HEK293 (cell line): ENCODE measurements around the gene OR4Q2.

Source experiments
- CTCF ChIA-PET: fragments of 350-600 bp; formaldehyde crosslinking; extraction: SDS; loops from one replicate; lab custom pipeline; 2021; ENCODE audit warnings: antibody characterized with exemption; lab: Yijun Ruan, JAX
- POLR2A ChIA-PET: fragments of 300-600 bp; formaldehyde crosslinking; extraction: SDS; loops from one replicate; lab custom pipeline; 2020; ENCODE audit warnings: antibody characterized with exemption, inconsistent platforms; lab: Yijun Ruan, JAX
- H3K27ac ChIP-seq: fragments of 200-500 bp; sonication (Bioruptor generic); 2 replicates; pipeline ENCODE4 v1.5.1; 2014; ENCODE audit warnings: low read depth, low read length, control low read depth, inconsistent platforms; ENCODE audit errors: extremely low read depth
- H3K36me3 ChIP-seq, 2 experiments: fragments of 200-500 bp in 1 of 2; sonication (Bioruptor generic) in 1 of 2; 1 replicate in 1 of 2; 2 replicates in 1 of 2; pipeline ENCODE4 v1.5.1; 2014 to 2017; ENCODE audit warnings: inconsistent platforms in 2 of 2, low read length in 2 of 2; ENCODE audit not compliant: control insufficient read depth in 2 of 2, insufficient read depth in 1 of 2
- H3K4me1 ChIP-seq: fragments of 200-500 bp; sonication (Bioruptor generic); 2 replicates; pipeline ENCODE4 v1.5.1; 2014; ENCODE audit warnings: mild to moderate bottlenecking, low read length, inconsistent platforms; ENCODE audit not compliant: control insufficient read depth, insufficient read depth
- H3K4me3 ChIP-seq: 2 replicates; pipeline ENCODE4 v1.5.1; 2011; ENCODE audit warnings: low read depth, mild to moderate bottlenecking, control low read depth, low read length, moderate library complexity
- H3K9me3 ChIP-seq: fragments of 200-500 bp; sonication (Bioruptor generic); 2 replicates; pipeline ENCODE4 v1.5.1; 2014; ENCODE audit warnings: low read depth, low read length, inconsistent platforms; ENCODE audit not compliant: control insufficient read depth, insufficient read depth
- GLI2 ChIP-seq: fragments of 450-650 bp; formaldehyde crosslinking; IDR thresholded peaks from 2 replicates; pipeline ENCODE4; 2017; ENCODE audit warnings: missing biosample characterization, missing genetic modification characterization, low read depth, borderline replicate concordance
- HOXA7 ChIP-seq: sonication (generic); formaldehyde crosslinking; IDR thresholded peaks from 2 replicates; pipeline ENCODE4 v1.8.1; 2022; ENCODE audit warnings: missing genetic modification reagents, borderline replicate concordance
- HOXD13 ChIP-seq: sonication (generic); formaldehyde crosslinking; IDR thresholded peaks from 2 replicates; pipeline ENCODE4 v1.8.0; 2022; ENCODE audit warnings: missing genetic modification reagents, borderline replicate concordance
- KLF1 ChIP-seq: fragments of 450-650 bp; formaldehyde crosslinking; IDR thresholded peaks from 2 replicates; pipeline ENCODE4 v1.5.1; 2016; ENCODE audit warnings: missing biosample characterization, missing genetic modification characterization
- KLF16 ChIP-seq: fragments of 450-650 bp; formaldehyde crosslinking; IDR thresholded peaks from 2 replicates; pipeline ENCODE4 v1.5.1; 2017; ENCODE audit warnings: missing biosample characterization, missing genetic modification characterization
- PRDM1 ChIP-seq: fragments of 450-650 bp; formaldehyde crosslinking; IDR thresholded peaks from 2 replicates; pipeline ENCODE4; 2016; ENCODE audit warnings: missing biosample characterization, missing genetic modification characterization
- TCF7L2 ChIP-seq: IDR thresholded peaks from 2 replicates; pipeline ENCODE4 v1.6.1; 2011; ENCODE audit warnings: low read depth, mild to moderate bottlenecking, inconsistent platforms, low read length, moderate library complexity, borderline replicate concordance
- ZBTB10 ChIP-seq: fragments of 450-650 bp; formaldehyde crosslinking; IDR thresholded peaks from 2 replicates; pipeline ENCODE4 v1.5.1; 2016; ENCODE audit warnings: missing biosample characterization, missing genetic modification characterization
- ZBTB21 ChIP-seq: fragments of 450-650 bp; formaldehyde crosslinking; IDR thresholded peaks from 2 replicates; pipeline ENCODE4 v1.5.1; 2017; ENCODE audit warnings: missing biosample characterization, missing genetic modification characterization
- ZFP41 ChIP-seq: fragments of 450-650 bp; formaldehyde crosslinking; IDR thresholded peaks from 2 replicates; pipeline ENCODE4 v1.5.1; 2016; ENCODE audit warnings: missing biosample characterization, missing genetic modification characterization, borderline replicate concordance
- ZFP69B ChIP-seq: fragments of 450-650 bp; formaldehyde crosslinking; IDR thresholded peaks from 2 replicates; pipeline ENCODE4 v1.5.1; 2016; ENCODE audit warnings: missing biosample characterization, missing genetic modification characterization
- ZNF112 ChIP-seq: fragments of 450-650 bp; formaldehyde crosslinking; IDR thresholded peaks from 2 replicates; pipeline ENCODE4 v1.5.0; 2017; ENCODE audit warnings: missing biosample characterization, missing genetic modification characterization
- ZNF132 ChIP-seq: fragments of 450-650 bp; formaldehyde crosslinking; IDR thresholded peaks from 2 replicates; pipeline ENCODE4 v1.5.1; 2017; ENCODE audit warnings: missing biosample characterization, missing genetic modification characterization, borderline replicate concordance
- ZNF133 ChIP-seq: fragments of 450-650 bp; formaldehyde crosslinking; IDR thresholded peaks from 2 replicates; pipeline ENCODE4 v1.5.1; 2016; ENCODE audit warnings: missing biosample characterization, missing genetic modification characterization
- ZNF221 ChIP-seq: fragments of 450-650 bp; formaldehyde crosslinking; IDR thresholded peaks from 2 replicates; pipeline ENCODE4 v1.5.1; 2017; ENCODE audit warnings: missing biosample characterization, missing genetic modification characterization, borderline replicate concordance
- ZNF223 ChIP-seq: fragments of 450-650 bp; formaldehyde crosslinking; IDR thresholded peaks from 2 replicates; pipeline ENCODE4 v1.5.1; 2016; ENCODE audit warnings: missing biosample characterization, missing genetic modification characterization
- ZNF266 ChIP-seq: fragments of 450-650 bp; formaldehyde crosslinking; IDR thresholded peaks from 2 replicates; pipeline ENCODE4 v1.5.1; 2016; ENCODE audit warnings: missing biosample characterization, missing genetic modification characterization, low read depth
- ZNF292 ChIP-seq: fragments of 450-650 bp; formaldehyde crosslinking; IDR thresholded peaks from 2 replicates; pipeline ENCODE4 v1.5.1; 2016; ENCODE audit warnings: low read depth, missing biosample characterization, missing genetic modification characterization, borderline replicate concordance
- ZNF324 ChIP-seq: fragments of 450-650 bp; formaldehyde crosslinking; IDR thresholded peaks from 2 replicates; pipeline ENCODE4 v1.5.1; 2016; ENCODE audit warnings: missing biosample characterization, missing genetic modification characterization
- ZNF341 ChIP-seq: fragments of 450-650 bp; formaldehyde crosslinking; IDR thresholded peaks from 2 replicates; pipeline ENCODE4; 2016; ENCODE audit warnings: low read depth, missing biosample characterization, missing genetic modification characterization
- ZNF350 ChIP-seq: fragments of 450-650 bp; formaldehyde crosslinking; IDR thresholded peaks from 2 replicates; pipeline ENCODE4 v1.5.0; 2017; ENCODE audit warnings: missing biosample characterization, mild to moderate bottlenecking, missing genetic modification characterization
- ZNF423 ChIP-seq: fragments of 450-650 bp; formaldehyde crosslinking; IDR thresholded peaks from 2 replicates; pipeline ENCODE4 v1.5.1; 2016; ENCODE audit warnings: missing biosample characterization, missing genetic modification characterization
- ZNF521 ChIP-seq: fragments of 450-650 bp; formaldehyde crosslinking; IDR thresholded peaks from 2 replicates; pipeline ENCODE4 v1.5.1; 2017; ENCODE audit warnings: missing biosample characterization, mild to moderate bottlenecking, missing genetic modification characterization
- ZNF530 ChIP-seq: fragments of 450-650 bp; formaldehyde crosslinking; IDR thresholded peaks from 2 replicates; pipeline ENCODE4 v1.5.1; 2016; ENCODE audit warnings: low read depth, missing biosample characterization, missing genetic modification characterization
- ZNF544 ChIP-seq: fragments of 450-650 bp; formaldehyde crosslinking; IDR thresholded peaks from 2 replicates; pipeline ENCODE4 v1.5.0; 2017; ENCODE audit warnings: missing biosample characterization, missing genetic modification characterization
- ZNF555 ChIP-seq: fragments of 450-650 bp; formaldehyde crosslinking; conservative IDR thresholded peaks from 2 replicates; pipeline ENCODE4 v1.5.1; 2017; ENCODE audit warnings: missing biosample characterization, mild to moderate bottlenecking, missing genetic modification characterization, inconsistent platforms
- ZNF560 ChIP-seq: fragments of 450-650 bp; formaldehyde crosslinking; IDR thresholded peaks from 2 replicates; pipeline ENCODE4 v1.5.1; 2017; ENCODE audit warnings: missing biosample characterization, missing genetic modification characterization, borderline replicate concordance
- ZNF621 ChIP-seq: fragments of 450-650 bp; formaldehyde crosslinking; IDR thresholded peaks from 2 replicates; pipeline ENCODE4 v1.5.1; 2017; ENCODE audit warnings: missing biosample characterization, missing genetic modification characterization
- ZNF707 ChIP-seq: fragments of 450-650 bp; formaldehyde crosslinking; IDR thresholded peaks from 2 replicates; pipeline ENCODE4 v1.5.1; 2016; ENCODE audit warnings: missing biosample characterization, missing genetic modification characterization
- ZNF785 ChIP-seq: fragments of 450-650 bp; formaldehyde crosslinking; IDR thresholded peaks from 2 replicates; pipeline ENCODE4 v1.5.1; 2016; ENCODE audit warnings: missing biosample characterization, missing genetic modification characterization
- ZNF791 ChIP-seq: fragments of 450-650 bp; formaldehyde crosslinking; IDR thresholded peaks from 2 replicates; pipeline ENCODE4 v1.5.1; 2016; ENCODE audit warnings: missing biosample characterization, missing genetic modification characterization
- ZNF792 ChIP-seq: fragments of 450-650 bp; formaldehyde crosslinking; IDR thresholded peaks from 2 replicates; pipeline ENCODE4 v1.5.1; 2016; ENCODE audit warnings: missing biosample characterization, missing genetic modification characterization
- ZNF843 ChIP-seq: fragments of 450-650 bp; formaldehyde crosslinking; IDR thresholded peaks from 2 replicates; pipeline ENCODE4 v1.5.1; 2016; ENCODE audit warnings: missing biosample characterization, missing genetic modification characterization

The OR4Q2 gene

GRCh38 chr14:20002319-20002718, 356 bp downstream of the OR4Q2 start (continued):
- TF ChIP-seq GLI2 (tag by site-specific recombination) (no peak), ZFP69B (tag by site-specific recombination) (no peak), ZFP41 (tag by site-specific recombination) (no peak), ZNF843 (tag by site-specific recombination) (no peak), ZNF133 (tag by site-specific recombination) (no peak), ZNF707 (tag by site-specific recombination) (no peak)

- ChIA-PET CTCF (no interaction called here), POLR2A (no interaction called here)
- TF ChIP-seq ZNF132 (tag by site-specific recombination) (no peak), HOXD13 (CRISPR knock-in tag) (no peak), ZNF221 (tag by site-specific recombination) (no peak), HOXA7 (no peak), ZNF341 (no peak), KLF16 (tag by site-specific recombination) (no peak), ZNF324 (tag by site-specific recombination) (no peak), ZNF560 (no peak), TCF7L2 (no peak)
- H3K27ac ChIP-seq = no peak overlapping the region
- no peaks in the 10 kb centered on the region for H3K9me3 ChIP-seq
- H3K4me3 ChIP-seq = no peak overlapping the region
- no peaks in the 10 kb centered on the region for H3K36me3 ChIP-seq
- H3K4me1 ChIP-seq = no peaks in the 10 kb centered on the region
Observed at GRCh38 chr14:20008156-20008555, 6.2 kb downstream of the OR4Q2 start.

- ChIA-PET POLR2A (no interaction called here), CTCF (no interaction called here)
Observed at GRCh38 chr14:20019257-20019865, 17.4 kb downstream of the OR4Q2 start, which contains the start of gene OR4K14. Gene OR4K14 (minus strand): TSS chr14:20019307. CDS start chr14:20015193, 4,114 bp downstream.

GRCh38 chr14:20031058-20031457, 29.1 kb downstream of the OR4Q2 start:
- TF ChIP-seq ZBTB10 (tag by site-specific recombination) = no peak
- no peak for TF ChIP-seq ZNF621 (tag by site-specific recombination)
- TF ChIP-seq ZNF223 = no peak
- no peak for TF ChIP-seq ZNF544 (tag by site-specific recombination)
- Histone ChIP-seq H3K4me3 (no peak overlapping the region), H3K27ac (no peak overlapping the region), H3K4me1 (no peaks in the 10 kb centered on the region), H3K36me3 (no peaks in the 10 kb centered on the region), H3K9me3 (no peaks in the 10 kb centered on the region)
- ChIA-PET POLR2A (no interaction called here), CTCF (interaction anchor here (0.6 to 0.8 kb wide), 3 partner anchors 12 to 261 kb away, joined by 3 to 5 read pairs (median 3); no protein-coding TSS in a partner anchor)

More at GRCh38 chr14:20019257-20019865, 17.4 kb downstream of the OR4Q2 start, which contains the start of gene OR4K14:
- Histone ChIP-seq H3K36me3 (no peaks in the 10 kb centered on the region), H3K9me3 (no peaks in the 10 kb centered on the region), H3K4me1 (no peaks in the 10 kb centered on the region), H3K4me3 (no peak within 1 kb of the TSS), H3K27ac (no peak within 1 kb of the TSS)
- TF ChIP-seq ZNF791 (no peak), ZNF266 (no peak), ZNF521 (tag by site-specific recombination) (no peak), HOXA7 (no peak), PRDM1 (tag by site-specific recombination) (no peak), ZNF350 (tag by site-specific recombination) (no peak), ZNF112 (tag by site-specific recombination) (no peak), ZNF555 (tag by site-specific recombination) (no peak), ZNF292 (tag by site-specific recombination) (no peak), ZBTB21 (tag by site-specific recombination) (no peak), ZNF133 (tag by site-specific recombination) (no peak), ZNF792 (tag by site-specific recombination) (no peak), ZNF530 (tag by site-specific recombination) (no peak), ZNF785 (tag by site-specific recombination) (no peak), KLF1 (tag by site-specific recombination) (no peak), ZNF423 (tag by site-specific recombination) (no peak)
